Fibroblast of skin of left biceps (primary cell): Measurements from ENCODE around the gene KDELR3.

Source experiments
- DNase-seq, 2 experiments: peaks; one replicate each; pipeline ENCODE4 v3.0.0-alpha.2; 2013; ENCODE audit warnings: low read depth in 2 of 2

Gene KDELR3

DNA sequence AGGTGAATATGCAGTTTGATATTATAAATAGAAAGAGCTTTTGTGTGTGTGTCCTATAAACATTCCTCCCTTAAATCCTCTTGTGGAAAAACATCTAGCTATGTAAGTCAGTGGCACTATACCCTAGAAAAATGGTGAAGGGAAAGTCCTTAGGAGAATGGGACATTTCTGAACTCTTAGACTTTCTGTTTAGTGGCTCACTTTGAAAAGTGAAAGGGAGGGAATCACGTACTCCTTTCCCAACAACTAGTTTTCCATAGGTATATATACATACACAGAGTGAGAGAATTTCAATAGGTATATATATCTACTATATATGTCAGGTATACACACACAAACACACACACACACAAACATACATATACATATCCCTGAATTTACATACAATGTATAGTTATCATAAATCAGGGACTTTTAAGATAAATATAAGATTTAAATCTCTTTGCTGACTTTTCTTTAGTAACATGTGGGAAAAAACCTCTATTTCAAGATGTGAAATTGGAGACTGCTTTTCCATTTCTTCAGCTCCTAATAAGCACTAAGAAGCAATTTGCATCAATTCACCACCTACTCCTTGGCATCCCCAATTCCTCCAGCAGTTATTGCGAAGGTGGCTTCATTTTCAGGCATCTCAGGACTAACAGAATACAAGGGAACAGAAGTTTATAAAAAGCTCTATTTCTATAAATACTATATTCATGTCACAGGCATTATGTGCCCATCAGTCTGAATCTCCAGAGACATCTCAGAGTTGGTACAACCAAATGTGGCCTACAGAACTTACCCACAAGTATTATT lies 51.8 kb downstream of the KDELR3 start:
- DNase-seq, result no peak

GRCh38 chr22:38523029-38523428 lies 55.1 kb downstream of the KDELR3 start:
- DNase-seq, result no peak

GRCh38 chr22:38523479-38523878 lies 55.6 kb downstream of the KDELR3 start:
- DNase-seq, result no peak

DNA sequence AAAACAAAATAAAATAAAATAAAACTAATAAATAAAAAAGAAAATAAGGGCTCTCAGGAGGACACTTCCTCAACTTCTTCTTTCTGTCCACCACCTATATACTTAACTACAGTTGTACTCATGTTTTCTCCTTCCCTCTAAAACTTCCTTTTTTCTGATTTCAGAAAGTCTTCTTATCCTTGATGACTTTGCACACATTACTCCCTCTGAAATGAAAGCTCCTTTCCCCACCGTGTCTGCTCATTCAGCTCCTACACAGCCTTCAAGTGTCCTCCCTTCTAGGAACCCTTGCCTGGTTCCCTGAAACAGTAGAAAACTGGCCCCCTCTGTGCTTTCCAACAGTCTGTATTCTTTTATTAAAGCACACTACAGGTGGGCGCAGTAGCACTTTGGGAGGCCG lies 56.5 kb downstream of the KDELR3 start:
- no peak for DNase-seq

GRCh38 chr22:38531251-38531938 lies 63.5 kb downstream of the KDELR3 start:
- no peak for DNase-seq
